H1 (cell line): ENCODE measurements around the gene IRF7. TPM values are rescaled to one million over a fixed set of nuclear protein-coding genes. Genes with fewer than 3 reads are reported as not detected.

ENCODE experiments used
- CTCF ChIA-PET: fragments of 300-600 bp; sonication (Branson Sonifier 250); formaldehyde crosslinking; loops from one replicate; lab custom pipeline; 2021; ENCODE audit not compliant: partially characterized antibody; lab: Charles Lee
- POLR2A ChIA-PET: fragments of 300-600 bp; sonication (Branson Sonifier 250); formaldehyde crosslinking; loops from one replicate; lab custom pipeline; 2021; ENCODE audit warnings: inconsistent platforms; ENCODE audit not compliant: partially characterized antibody; lab: Charles Lee
- DNase-seq, 2 experiments: peaks; one replicate each; pipeline versions ENCODE4 v3.0.0 to v3.0.0-alpha.2; 2010 to 2022; ENCODE audit warnings: low spot score in 2 of 2, low read depth in 1 of 2, mixed read lengths in 1 of 2
- FAIRE-seq: peaks from 2 replicates; lab custom pipeline; 2011; peaks lifted over from hg19 to GRCh38; lab: Jason Lieb, UNC
- H2AFZ ChIP-seq: 2 replicates; pipeline ENCODE4 v1.8.1; 2012; ENCODE audit warnings: low read length, inconsistent platforms
- H2AK5ac ChIP-seq: 2 replicates; pipeline ENCODE4 v1.6.1; 2013; ENCODE audit warnings: low read depth, low read length
- H2BK120ac ChIP-seq: replicated peaks from 2 replicates; pipeline ENCODE3; 2013; ENCODE audit warnings: low read depth, low read length, inconsistent platforms
- H2BK12ac ChIP-seq: 2 replicates; pipeline ENCODE4 v1.6.1; 2013; ENCODE audit warnings: low read depth, low read length
- H2BK15ac ChIP-seq: 2 replicates; pipeline ENCODE4 v1.6.1; 2013; ENCODE audit warnings: low read length
- H2BK20ac ChIP-seq: 2 replicates; pipeline ENCODE4 v1.6.1; 2013; ENCODE audit warnings: low read length
- H2BK5ac ChIP-seq: 2 replicates; pipeline ENCODE4 v1.6.1; 2013; ENCODE audit warnings: low read depth, low read length
- H3K14ac ChIP-seq: 2 replicates; pipeline ENCODE4 v1.6.1; 2013; ENCODE audit warnings: inconsistent platforms; ENCODE audit not compliant: insufficient read length
- H3K18ac ChIP-seq: 2 replicates; pipeline ENCODE4 v1.6.1; 2013; ENCODE audit warnings: low read length; ENCODE audit errors: extremely low read depth
- H3K23ac ChIP-seq: 2 replicates; pipeline ENCODE4 v1.6.1; 2013; ENCODE audit warnings: inconsistent platforms; ENCODE audit not compliant: insufficient read length
- H3K23me2 ChIP-seq: 2 replicates; pipeline ENCODE4 v1.6.1; 2013; ENCODE audit warnings: low read depth, low read length
- H3K27ac ChIP-seq: 2 replicates; pipeline ENCODE4 v1.6.1; 2011; ENCODE audit warnings: low read depth, low read length, inconsistent platforms
- H3K27me3 ChIP-seq, 4 experiments: replicated peaks in 1 of 4; 1 replicate in 1 of 4; 2 replicates in 3 of 4; pipeline versions ENCODE4 v1.6.1 to v1.8.1; 2011 to 2013; ENCODE audit warnings: low read length in 3 of 4, mild to moderate bottlenecking in 3 of 4, inconsistent platforms in 2 of 4, mixed read lengths in 2 of 4, moderate library complexity in 1 of 4; ENCODE audit not compliant: control insufficient read depth in 3 of 4, insufficient read depth in 3 of 4; ENCODE audit errors: extremely low read depth in 1 of 4
- H3K36me3 ChIP-seq, 4 experiments: 2 replicates each; pipeline versions ENCODE4 v1.6.1 to v1.8.1; 2011 to 2013; ENCODE audit warnings: mild to moderate bottlenecking in 4 of 4, low read length in 3 of 4, moderate library complexity in 2 of 4, control low read depth in 1 of 4, inconsistent platforms in 1 of 4; ENCODE audit not compliant: insufficient read depth in 4 of 4, control insufficient read depth in 2 of 4
- H3K4ac ChIP-seq: replicated peaks from 2 replicates; pipeline ENCODE3; 2013; ENCODE audit warnings: low read length, low read depth, mixed read lengths, inconsistent platforms; ENCODE audit not compliant: insufficient read length
- H3K4me1 ChIP-seq, 4 experiments: replicated peaks in 1 of 4; 1 replicate in 1 of 4; 2 replicates in 3 of 4; pipeline versions ENCODE4 v1.6.1 to v1.8.1; 2011 to 2013; ENCODE audit warnings: low read length in 3 of 4, inconsistent platforms in 2 of 4, mixed read lengths in 1 of 4; ENCODE audit not compliant: insufficient read depth in 4 of 4, control insufficient read depth in 3 of 4
- H3K4me2 ChIP-seq, 2 experiments: 2 replicates each; pipeline versions ENCODE4 v1.6.1 to v1.8.1; 2011 to 2013; ENCODE audit warnings: low read depth in 2 of 2, low read length in 2 of 2, control low read depth in 1 of 2, inconsistent platforms in 1 of 2, mild to moderate bottlenecking in 1 of 2; ENCODE audit not compliant: insufficient read depth in 1 of 2
- H3K4me3 ChIP-seq, 4 experiments: fragments of 200-600, 300-600 bp in 1 of 4; sonication (generic), shearing (Covaris generic), sonication (Bioruptor Twin) in 1 of 4; 2 replicates each; pipeline versions ENCODE4 v1.5.1 to v1.8.1; 2011 to 2016; ENCODE audit warnings: low read length in 4 of 4, low read depth in 3 of 4, control low read depth in 2 of 4, inconsistent platforms in 2 of 4, mild to moderate bottlenecking in 2 of 4, mixed read lengths in 1 of 4, moderate library complexity in 1 of 4; ENCODE audit not compliant: insufficient read depth in 2 of 4; ENCODE audit errors: extremely low read depth in 1 of 4
- H3K56ac ChIP-seq: replicated peaks from 2 replicates; pipeline ENCODE3; 2013; ENCODE audit warnings: low read depth, mild to moderate bottlenecking, mixed read lengths, low read length, inconsistent platforms; ENCODE audit not compliant: insufficient read length
- H3K79me1 ChIP-seq: 2 replicates; pipeline ENCODE4 v1.6.1; 2013; ENCODE audit warnings: low read depth, low read length, control low read depth
- H3K79me2 ChIP-seq, 2 experiments: 2 replicates each; pipeline versions ENCODE4 v1.6.1 to v1.8.1; 2012 to 2013; ENCODE audit warnings: low read length in 2 of 2, mild to moderate bottlenecking in 2 of 2, inconsistent platforms in 1 of 2; ENCODE audit not compliant: insufficient read depth in 2 of 2, control insufficient read depth in 1 of 2
- H3K9ac ChIP-seq, 4 experiments: replicated peaks in 1 of 4; 1 replicate in 1 of 4; 2 replicates in 3 of 4; pipeline versions ENCODE4 v1.6.1 to v1.8.1; 2011 to 2013; ENCODE audit warnings: low read depth in 3 of 4, low read length in 3 of 4, control low read depth in 2 of 4, mild to moderate bottlenecking in 2 of 4, moderate library complexity in 2 of 4, inconsistent platforms in 1 of 4; ENCODE audit errors: extremely low read depth in 1 of 4
- H3K9me3 ChIP-seq, 2 experiments: 2 replicates each; pipeline versions ENCODE4 v1.6.1 to v1.8.1; 2012 to 2013; ENCODE audit warnings: mild to moderate bottlenecking in 2 of 2, moderate library complexity in 2 of 2, control low read depth in 1 of 2, inconsistent platforms in 1 of 2, low read depth in 1 of 2, low read length in 1 of 2, mixed read lengths in 1 of 2; ENCODE audit not compliant: insufficient read depth in 2 of 2
- H4K20me1 ChIP-seq, 2 experiments: replicated peaks in 1 of 2; 2 replicates each; pipeline versions ENCODE3 to v1.8.1; 2011 to 2013; ENCODE audit warnings: inconsistent platforms in 2 of 2, low read length in 2 of 2, mild to moderate bottlenecking in 1 of 2; ENCODE audit not compliant: insufficient read depth in 2 of 2, control insufficient read depth in 1 of 2
- H4K5ac ChIP-seq: 2 replicates; pipeline ENCODE4 v1.6.1; 2013; ENCODE audit warnings: low read length, low read depth, mixed read lengths, inconsistent platforms; ENCODE audit not compliant: insufficient read length
- H4K8ac ChIP-seq: 2 replicates; pipeline ENCODE4 v1.8.0; 2013; ENCODE audit warnings: mild to moderate bottlenecking, moderate library complexity, low read length, inconsistent platforms; ENCODE audit not compliant: insufficient read depth; ENCODE audit errors: extremely low read depth
- H4K91ac ChIP-seq: replicated peaks from 2 replicates; pipeline ENCODE3; 2013; ENCODE audit warnings: low read length, mixed read lengths, inconsistent platforms; ENCODE audit not compliant: insufficient read length
- WGBS, 2 experiments: shearing (Covaris generic) in 1 of 2; methylation state at CpG; one replicate each; pipeline versions ENCODE4 v1.1.6 to v1.1.7; 2013 to 2015; ENCODE audit warnings: low lambda C conversion rate in 2 of 2, mixed read lengths in 2 of 2, inconsistent platforms in 1 of 2, low coverage in 1 of 2, missing lambda C conversion rate in 1 of 2; ENCODE audit not compliant: insufficient replicate concordance in 2 of 2, insufficient coverage in 1 of 2, insufficient read length in 1 of 2; ENCODE audit errors: extremely low coverage in 1 of 2, missing lambda C conversion rate in 1 of 2; 5-methylcytosine and 5-hydroxymethylcytosine counted together
- polyA plus RNA-seq, 7 experiments: library from polyadenylated mRNA; depleted of rRNA in 3 of 7; stranded (reverse) in 5 of 7; unstranded in 2 of 7; fragments of >200 nt in 5 of 7; fragments of 200-250 nt in 2 of 7; gene quantifications; 1 replicate in 5 of 7; 2 replicates in 1 of 7; 4 replicates in 1 of 7; pipeline versions ENCODE4 v1.2.1 to v1.2.3, GENCODE V29; 2011 to 2013; ENCODE audit warnings: missing spikeins in 2 of 7, mixed read lengths in 2 of 7
- total RNA-seq: library from RNA; stranded (reverse); fragmentation: NEBNext Ultra II Directional; extraction: Animal tissue kit (Norgen Biotek cat#: 25700); gene quantifications from 2 replicates; pipeline ENCODE4 v1.2.1, GENCODE V29; 2021
- TF ChIP-seq, protein P1 (sequence below): IDR thresholded peaks from 2 replicates; pipeline ENCODE4 v1.6.1; 2011; ENCODE audit warnings: low read length, improper control_type of control experiment

The IRF7 gene
- total and polyA plus RNA-seq, 2 of the 8 experiments (the other 6 are each of a cell fraction or from before 2014, with no cell fraction given): 9.1 to 9.6 TPM

DNA sequence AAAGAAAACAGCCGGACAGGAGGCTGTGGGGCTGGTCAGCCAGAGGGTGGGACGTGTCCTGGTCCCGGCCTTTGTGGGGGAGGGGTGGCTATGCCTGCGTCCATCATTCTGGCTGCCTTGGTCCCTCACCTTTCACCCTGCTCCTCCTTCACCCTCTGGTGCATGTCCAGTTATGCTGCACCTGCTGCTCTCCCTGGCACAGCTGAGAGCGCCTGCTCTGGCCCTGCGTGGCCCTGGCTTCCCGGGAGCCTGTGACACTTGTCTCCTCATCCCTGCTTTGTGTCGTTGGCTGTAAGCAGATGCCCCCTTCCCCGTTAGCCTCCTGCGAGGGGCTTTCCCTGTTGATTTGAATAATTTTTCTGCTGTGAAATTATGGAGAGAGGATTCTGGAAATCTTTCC lies 22.8 kb downstream of the IRF7 start:
- Histone ChIP-seq H2AFZ (no peak overlapping the region), H3K4me2 (no peak overlapping the region), H3K4me1 (no peaks in the 10 kb centered on the region), H2BK120ac (no peak overlapping the region), H2AK5ac (no peak overlapping the region), H2BK12ac (no peak overlapping the region), H3K79me2 (no peaks in the 10 kb centered on the region; a peak in 1 of 4 replicates), H4K20me1 (peaks cover 12 to 13% of the 10 kb centered on the region in 2 experiments), H3K27me3 (no peaks in the 10 kb centered on the region), H3K4ac (no peak overlapping the region), H3K9ac (no peak overlapping the region), H4K5ac (no peak overlapping the region), H3K23ac (no peak overlapping the region), H4K8ac (no peak overlapping the region), H2BK20ac (no peak overlapping the region), H2BK15ac (no peak overlapping the region), H3K56ac (no peak overlapping the region), H3K36me3 (peaks cover 21 to 64% (median 48%) of the 10 kb centered on the region in 4 experiments), H3K18ac (no peak overlapping the region), H3K23me2 (no peaks in the 10 kb centered on the region), H3K9me3 (no peaks in the 10 kb centered on the region), H3K4me3 (no peak overlapping the region), H3K27ac (no peak overlapping the region), H3K79me1 (peaks cover 6% of the 10 kb centered on the region; the same call in 1 of the 2 replicates), H3K14ac (no peak overlapping the region), H4K91ac (no peak overlapping the region), H2BK5ac (no peak overlapping the region)
- CTCF ChIA-PET: no interaction called here
- TF ChIP-seq, protein P1, sequence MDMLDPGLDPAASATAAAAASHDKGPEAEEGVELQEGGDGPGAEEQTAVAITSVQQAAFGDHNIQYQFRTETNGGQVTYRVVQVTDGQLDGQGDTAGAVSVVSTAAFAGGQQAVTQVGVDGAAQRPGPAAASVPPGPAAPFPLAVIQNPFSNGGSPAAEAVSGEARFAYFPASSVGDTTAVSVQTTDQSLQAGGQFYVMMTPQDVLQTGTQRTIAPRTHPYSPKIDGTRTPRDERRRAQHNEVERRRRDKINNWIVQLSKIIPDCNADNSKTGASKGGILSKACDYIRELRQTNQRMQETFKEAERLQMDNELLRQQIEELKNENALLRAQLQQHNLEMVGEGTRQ: no peak
- FAIRE-seq (no peak), DNase-seq (no peak)
- POLR2A ChIA-PET: no interaction called here
- 93% methylated on average over 10 of the region's 10 CpGs; no CpG with 5 or more reads in 1 of the 2 experiments for WGBS, 2 experiments
